Measurements from ENCODE around the gene PSME2. TPM values are rescaled to one million over a fixed set of nuclear protein-coding genes. Genes with fewer than 3 reads are reported as not detected.

The PSME2 gene
- total and polyA plus RNA-seq, 9 of the 15 experiments (the other 6 are each of a cell fraction or from before 2014, with no cell fraction given), result 111 to 579 (median 159) TPM

DNA sequence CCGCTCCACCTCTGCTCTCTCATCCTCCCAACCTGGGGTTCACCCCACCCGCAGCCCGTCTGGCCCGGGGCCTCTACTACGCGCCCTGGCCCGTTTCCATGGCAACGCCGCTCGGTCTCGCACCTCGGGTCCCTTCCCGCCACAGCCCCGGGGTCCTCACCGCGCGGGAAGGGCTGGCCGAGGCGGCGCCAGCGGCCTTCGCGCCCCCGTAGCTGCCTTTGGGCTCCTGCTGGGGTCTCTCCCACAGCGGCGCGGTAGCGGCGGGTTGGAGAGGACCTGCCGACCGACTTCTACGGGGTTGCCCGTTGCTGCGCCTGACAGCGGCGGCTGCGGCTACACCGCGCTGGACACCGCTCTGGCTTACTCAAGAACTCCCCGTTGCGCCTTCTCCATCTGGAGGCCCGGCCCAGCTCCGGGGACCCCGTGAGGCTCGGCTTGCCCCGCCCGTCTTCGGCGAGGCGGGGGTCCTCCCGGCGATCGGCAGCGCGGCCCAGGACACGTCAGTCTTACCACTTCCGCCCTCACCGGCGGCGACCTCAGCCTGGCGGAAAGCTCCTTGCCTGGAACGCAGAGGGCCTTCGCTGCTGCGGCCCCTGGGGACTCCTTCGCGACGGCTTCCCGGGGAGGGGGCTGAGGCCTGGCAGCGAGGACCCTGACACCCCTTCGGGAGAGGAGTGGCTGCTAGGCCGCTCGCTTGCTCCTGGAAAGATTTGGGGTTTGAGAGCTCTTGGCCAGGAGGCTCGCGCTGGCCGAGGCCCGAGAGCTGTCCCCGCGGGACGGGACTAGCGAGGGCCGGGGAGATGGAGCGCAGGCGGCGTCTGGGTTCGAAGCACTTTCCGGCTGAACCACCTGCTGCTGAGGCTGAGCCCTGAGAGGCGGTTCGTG, 49.0 kb upstream of the PSME2 start, which contains the start of gene TM9SF1 (continued):
- TF ChIP-seq, protein P1, sequence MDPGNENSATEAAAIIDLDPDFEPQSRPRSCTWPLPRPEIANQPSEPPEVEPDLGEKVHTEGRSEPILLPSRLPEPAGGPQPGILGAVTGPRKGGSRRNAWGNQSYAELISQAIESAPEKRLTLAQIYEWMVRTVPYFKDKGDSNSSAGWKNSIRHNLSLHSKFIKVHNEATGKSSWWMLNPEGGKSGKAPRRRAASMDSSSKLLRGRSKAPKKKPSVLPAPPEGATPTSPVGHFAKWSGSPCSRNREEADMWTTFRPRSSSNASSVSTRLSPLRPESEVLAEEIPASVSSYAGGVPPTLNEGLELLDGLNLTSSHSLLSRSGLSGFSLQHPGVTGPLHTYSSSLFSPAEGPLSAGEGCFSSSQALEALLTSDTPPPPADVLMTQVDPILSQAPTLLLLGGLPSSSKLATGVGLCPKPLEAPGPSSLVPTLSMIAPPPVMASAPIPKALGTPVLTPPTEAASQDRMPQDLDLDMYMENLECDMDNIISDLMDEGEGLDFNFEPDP (CRISPR knock-in tag; IDR thresholded peaks at IDR 0.05), result no peak
- TF ChIP-seq NUFIP1 (IDR thresholded peaks at IDR 0.05; ENCODE audit: partially characterized antibody) (no peak), TAF7 (tag; IDR thresholded peaks at IDR 0.05) (no peak), ZNF764 (CRISPR knock-in tag; IDR thresholded peaks at IDR 0.05; ENCODE audit: low read depth) (no peak), ATF4 (CRISPR knock-in tag; IDR thresholded peaks at IDR 0.05) (0 out of 2 replicates have a peak, but pooled peaks have one; percentile 10), ZC3H11A (IDR thresholded peaks at IDR 0.05; ENCODE audit: low read depth, low read length) (no peak), HNRNPL (IDR thresholded peaks at IDR 0.05; ENCODE audit: low read depth, low read length) (0 out of 2 replicates have a peak, but pooled peaks have one; percentile 17), SP2 (IDR thresholded peaks at IDR 0.05; ENCODE audit: extremely low read depth, low read depth, low read length, poor library complexity, severe bottlenecking) (no peak), TAF9B (IDR thresholded peaks at IDR 0.05; ENCODE audit: partially characterized antibody) (peak; percentile 42), ZNF644 (tag; IDR thresholded peaks at IDR 0.05; ENCODE audit: low read depth) (no peak), ZNF174 (CRISPR knock-in tag; IDR thresholded peaks at IDR 0.05) (no peak), CREB5 (CRISPR knock-in tag; IDR thresholded peaks at IDR 0.05) (no peak), KLF6 (CRISPR knock-in tag; IDR thresholded peaks at IDR 0.05; ENCODE audit: borderline replicate concordance) (0 out of 2 replicates have a peak, but pooled peaks have one; percentile 47), TSC22D4 (tag; IDR thresholded peaks at IDR 0.05) (no peak), ETV5 (CRISPR knock-in tag; IDR thresholded peaks at IDR 0.05; ENCODE audit: low read depth) (peak; percentile 33)
- TF ChIP-seq, protein P2, sequence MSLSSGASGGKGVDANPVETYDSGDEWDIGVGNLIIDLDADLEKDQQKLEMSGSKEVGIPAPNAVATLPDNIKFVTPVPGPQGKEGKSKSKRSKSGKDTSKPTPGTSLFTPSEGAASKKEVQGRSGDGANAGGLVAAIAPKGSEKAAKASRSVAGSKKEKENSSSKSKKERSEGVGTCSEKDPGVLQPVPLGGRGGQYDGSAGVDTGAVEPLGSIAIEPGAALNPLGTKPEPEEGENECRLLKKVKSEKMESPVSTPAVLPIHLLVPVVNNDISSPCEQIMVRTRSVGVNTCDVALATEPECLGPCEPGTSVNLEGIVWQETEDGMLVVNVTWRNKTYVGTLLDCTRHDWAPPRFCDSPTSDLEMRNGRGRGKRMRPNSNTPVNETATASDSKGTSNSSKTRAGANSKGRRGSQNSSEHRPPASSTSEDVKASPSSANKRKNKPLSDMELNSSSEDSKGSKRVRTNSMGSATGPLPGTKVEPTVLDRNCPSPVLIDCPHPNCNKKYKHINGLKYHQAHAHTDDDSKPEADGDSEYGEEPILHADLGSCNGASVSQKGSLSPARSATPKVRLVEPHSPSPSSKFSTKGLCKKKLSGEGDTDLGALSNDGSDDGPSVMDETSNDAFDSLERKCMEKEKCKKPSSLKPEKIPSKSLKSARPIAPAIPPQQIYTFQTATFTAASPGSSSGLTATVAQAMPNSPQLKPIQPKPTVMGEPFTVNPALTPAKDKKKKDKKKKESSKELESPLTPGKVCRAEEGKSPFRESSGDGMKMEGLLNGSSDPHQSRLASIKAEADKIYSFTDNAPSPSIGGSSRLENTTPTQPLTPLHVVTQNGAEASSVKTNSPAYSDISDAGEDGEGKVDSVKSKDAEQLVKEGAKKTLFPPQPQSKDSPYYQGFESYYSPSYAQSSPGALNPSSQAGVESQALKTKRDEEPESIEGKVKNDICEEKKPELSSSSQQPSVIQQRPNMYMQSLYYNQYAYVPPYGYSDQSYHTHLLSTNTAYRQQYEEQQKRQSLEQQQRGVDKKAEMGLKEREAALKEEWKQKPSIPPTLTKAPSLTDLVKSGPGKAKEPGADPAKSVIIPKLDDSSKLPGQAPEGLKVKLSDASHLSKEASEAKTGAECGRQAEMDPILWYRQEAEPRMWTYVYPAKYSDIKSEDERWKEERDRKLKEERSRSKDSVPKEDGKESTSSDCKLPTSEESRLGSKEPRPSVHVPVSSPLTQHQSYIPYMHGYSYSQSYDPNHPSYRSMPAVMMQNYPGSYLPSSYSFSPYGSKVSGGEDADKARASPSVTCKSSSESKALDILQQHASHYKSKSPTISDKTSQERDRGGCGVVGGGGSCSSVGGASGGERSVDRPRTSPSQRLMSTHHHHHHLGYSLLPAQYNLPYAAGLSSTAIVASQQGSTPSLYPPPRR (CRISPR knock-in tag; IDR thresholded peaks at IDR 0.05; ENCODE audit: borderline replicate concordance), result no peak

Measured in K562 (cell line).